Myocyte (in vitro differentiated cells): ENCODE data around the gene DBP. TPM values are rescaled to one million over a fixed set of nuclear protein-coding genes. Genes with fewer than 3 reads are reported as not detected.

ENCODE experiments used
- DNase-seq: peaks from one replicate; pipeline ENCODE4 v3.0.0-alpha.2; 2012; ENCODE audit warnings: low read depth
- total RNA-seq: library from RNA; depleted of rRNA; stranded (reverse); fragments of >200 nt; gene quantifications from 2 replicates; pipeline ENCODE4 v1.2.3, GENCODE V29; 2014

Gene DBP
- total RNA-seq, 1 donor from 2014 or later, result 6.9 TPM

DNA sequence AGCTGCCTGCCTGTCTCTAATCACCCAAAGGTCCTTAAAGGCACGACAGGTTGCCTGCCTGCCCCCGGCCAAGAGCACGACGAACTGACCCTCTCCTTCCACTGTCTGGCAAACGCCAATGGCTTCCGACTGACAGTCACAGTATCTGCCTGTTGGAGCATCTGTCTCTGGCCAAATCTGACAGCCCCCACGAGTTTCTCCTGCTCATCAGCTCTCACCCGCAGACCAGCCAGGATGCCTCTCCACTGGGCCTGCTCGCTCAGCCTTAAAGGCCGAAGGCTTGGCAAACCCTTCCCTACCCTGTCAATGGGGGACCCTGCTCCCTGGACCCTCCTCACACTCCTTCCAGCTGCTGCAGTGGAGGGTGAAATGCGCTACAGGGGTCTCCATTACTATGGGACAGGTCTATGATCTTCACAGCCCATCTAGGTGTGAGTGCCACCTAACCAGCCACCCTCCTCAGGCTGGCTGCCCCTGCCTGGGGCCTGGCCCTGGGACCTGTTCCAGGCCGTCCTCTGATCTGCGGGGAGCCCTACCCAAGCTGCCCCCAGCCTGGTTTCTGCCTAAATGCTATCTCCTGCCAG is 23.2 kb downstream of the DBP start:
- DNase-seq, result no peak

DNA sequence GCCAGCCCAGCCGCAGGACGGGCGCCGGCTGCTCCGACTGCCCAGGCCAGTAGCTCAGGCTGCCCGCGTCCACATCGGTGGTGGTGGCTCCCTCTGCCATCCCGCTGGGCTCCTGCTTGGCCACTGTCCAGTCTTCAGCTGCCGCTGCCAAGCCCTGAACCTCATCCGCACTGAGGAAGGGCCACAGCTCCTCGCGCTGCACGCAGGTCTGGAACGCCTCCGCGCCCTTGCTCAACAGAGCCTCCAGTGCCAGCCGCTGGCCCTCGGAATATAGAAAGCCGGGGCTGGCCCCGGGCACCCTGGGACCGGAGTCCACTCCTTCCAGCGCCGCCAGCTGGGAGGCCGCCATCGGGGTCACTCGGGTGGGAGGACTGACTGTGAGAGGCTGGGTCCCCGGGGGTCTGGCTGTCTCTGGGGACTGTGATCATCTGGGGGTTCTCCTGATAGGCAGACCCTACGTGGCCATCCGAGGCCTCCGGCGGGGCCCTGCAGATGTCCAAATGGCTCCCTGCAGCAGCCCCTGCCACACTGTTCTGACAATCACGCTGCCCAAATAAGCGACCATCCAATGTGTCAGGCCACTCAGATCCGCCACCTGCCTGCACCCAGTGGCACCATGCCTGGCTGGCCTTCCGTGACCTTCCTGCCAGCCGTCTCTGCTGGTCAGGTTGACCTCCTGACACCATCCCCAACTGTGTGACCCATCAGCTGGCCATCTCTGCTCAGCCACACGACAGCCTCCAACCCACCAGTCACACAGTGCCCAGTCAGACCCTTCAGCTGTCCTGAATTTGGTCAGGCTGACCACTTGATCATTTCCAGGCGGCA is 23.9 kb downstream of the DBP start:
- peak; percentile 98 for DNase-seq

DNA sequence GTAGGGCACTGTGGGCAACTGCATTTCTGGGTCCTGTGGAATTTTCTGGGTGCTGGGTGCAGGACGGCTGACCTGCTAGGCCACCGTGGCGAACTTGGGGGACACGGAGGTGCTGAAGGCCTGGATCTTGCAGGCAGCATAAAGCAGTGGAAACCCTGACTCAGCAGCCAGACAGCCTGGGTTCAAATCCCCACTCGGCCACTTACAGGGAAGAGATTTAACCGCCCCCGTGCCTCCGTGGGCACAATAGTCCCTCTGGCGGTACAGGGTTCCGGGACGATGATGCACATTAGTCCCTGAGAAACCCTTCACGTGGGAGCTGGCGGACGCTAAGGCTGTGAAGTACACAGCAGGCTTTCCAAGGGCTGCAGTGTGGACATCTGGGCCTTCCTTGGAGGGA is 25.3 kb downstream of the DBP start:
- DNase-seq, result no peak

DNA sequence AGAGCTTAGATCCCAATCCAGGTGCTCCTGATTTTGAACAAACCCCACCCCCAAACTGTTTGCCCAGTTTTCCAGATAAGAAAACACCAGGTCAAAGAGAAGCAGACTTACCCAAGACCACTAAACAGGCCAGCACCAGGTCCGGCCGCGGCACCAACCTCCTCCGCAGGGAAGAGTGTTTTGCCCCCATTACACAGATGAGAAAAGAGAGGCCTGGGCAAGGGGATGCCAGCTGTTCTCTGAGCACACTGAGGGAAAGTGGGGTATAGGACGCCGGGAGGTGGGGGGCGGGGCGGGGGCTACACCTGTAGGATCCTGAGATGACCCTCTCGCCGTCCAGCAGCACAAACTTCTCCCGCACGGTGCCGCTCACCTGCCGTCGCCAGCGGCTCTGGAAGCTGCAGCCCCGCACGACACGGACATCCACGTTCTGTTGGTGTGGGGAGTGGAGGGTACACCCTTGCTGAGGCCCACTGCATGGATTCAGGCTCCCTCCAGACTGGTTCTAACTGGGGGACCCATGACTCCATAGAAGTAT is 27.5 kb downstream of the DBP start:
- DNase-seq, result no peak

DNA sequence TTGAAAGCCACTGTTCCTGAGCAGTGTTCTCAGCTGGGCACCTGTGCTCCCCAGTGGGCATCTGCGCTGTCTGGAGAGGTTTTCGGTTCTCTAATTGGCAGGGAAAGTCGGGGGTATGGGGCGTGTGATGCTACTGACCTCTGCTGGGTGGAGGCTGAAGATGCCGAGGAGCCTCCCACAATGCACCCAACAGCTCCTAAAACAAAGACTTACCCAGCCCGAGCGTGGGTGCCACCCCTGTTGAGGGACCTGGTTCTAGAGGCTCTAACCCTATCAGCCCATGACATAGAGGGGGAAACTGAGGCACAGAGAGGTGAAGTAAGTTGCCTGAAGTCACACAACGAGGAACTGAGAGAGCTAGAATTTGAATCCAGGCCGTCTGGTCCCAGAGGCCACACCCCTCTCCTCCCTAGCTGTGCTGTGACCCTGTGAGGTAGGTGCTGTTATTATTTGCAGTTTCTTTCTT is 28.3 kb downstream of the DBP start:
- DNase-seq, result peak; percentile 32

DNA sequence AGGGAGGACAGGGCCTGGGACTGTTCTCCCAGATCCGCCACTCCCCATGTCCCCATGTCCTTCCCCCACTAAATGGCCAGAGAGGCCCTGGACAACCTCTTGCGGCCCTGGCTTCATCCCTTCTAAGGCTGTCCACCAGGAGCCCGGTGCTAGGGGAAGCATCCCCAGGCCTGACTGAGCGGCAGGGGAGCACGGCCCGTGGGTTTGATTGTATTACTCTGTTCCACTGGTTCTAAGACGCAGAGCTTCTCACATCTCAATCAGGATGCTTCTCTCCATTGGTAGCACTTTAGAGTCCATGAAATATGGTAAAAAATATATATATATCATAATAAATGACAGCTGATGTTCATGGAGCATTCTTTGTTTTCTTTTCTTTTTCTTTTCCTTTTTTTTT is 29.8 kb downstream of the DBP start:
- no peak for DNase-seq

DNA sequence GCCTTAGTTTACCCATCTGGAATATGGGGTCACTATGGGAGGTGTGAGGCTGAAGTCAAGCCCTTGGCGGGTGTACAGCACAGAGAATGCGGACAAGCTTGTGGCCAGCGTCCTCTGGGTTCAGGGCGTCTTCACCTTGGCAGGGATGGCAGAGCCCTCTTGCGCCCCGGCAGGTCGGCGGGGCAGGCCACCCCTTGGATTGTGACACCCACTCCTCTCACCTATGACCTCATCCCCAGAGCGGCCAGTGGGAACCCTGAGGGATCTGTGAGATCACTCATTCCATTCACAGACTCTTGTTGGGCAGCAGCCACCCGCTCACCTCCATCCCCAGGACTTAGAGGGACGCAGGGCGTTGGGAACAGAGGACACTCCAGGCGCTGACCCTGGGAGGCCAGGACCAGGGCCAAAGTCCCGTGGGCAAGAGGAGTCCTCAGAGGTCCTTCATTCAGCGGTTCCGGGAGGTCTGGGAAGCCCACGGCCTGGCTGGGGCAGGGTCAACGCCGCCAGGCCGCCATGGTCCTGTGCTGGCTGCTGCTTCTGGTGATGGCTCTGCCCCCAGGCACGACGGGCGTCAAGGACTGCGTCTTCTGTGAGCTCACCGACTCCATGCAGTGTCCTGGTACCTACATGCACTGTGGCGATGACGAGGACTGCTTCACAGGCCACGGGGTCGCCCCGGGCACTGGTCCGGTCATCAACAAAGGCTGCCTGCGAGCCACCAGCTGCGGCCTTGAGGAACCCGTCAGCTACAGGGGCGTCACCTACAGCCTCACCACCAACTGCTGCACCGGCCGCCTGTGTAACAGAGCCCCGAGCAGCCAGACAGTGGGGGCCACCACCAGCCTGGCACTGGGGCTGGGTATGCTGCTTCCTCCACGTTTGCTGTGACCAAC is 30.5 kb downstream of the DBP start, which contains the start of gene SPACA4:
Gene SPACA4, plus strand, starts transcription at position 280 of the 896 bp plus-strand sequence. Its CDS starts 237 bp downstream, at position 517.
- DNase-seq, result no peak

DNA sequence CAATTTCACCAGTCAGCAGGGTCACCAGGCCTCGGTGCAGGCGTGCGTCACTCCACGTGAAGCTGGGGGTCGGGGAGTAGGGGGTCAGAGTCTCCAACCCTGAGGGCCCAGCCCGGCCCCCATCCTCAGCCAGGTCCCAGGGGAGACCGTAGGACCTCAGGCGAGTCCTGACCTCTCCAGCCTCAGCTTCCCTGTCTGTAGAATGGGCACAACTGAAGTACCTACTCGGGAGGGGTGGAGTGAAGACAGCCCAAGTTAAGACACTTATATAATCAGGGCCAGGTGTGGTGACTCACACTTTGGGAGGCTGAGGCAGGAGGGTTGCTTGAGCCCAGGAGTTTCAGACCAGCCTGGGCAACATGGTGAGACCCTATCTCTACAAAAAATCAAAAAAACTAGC is 33.3 kb downstream of the DBP start:
- DNase-seq, result no peak

DNA sequence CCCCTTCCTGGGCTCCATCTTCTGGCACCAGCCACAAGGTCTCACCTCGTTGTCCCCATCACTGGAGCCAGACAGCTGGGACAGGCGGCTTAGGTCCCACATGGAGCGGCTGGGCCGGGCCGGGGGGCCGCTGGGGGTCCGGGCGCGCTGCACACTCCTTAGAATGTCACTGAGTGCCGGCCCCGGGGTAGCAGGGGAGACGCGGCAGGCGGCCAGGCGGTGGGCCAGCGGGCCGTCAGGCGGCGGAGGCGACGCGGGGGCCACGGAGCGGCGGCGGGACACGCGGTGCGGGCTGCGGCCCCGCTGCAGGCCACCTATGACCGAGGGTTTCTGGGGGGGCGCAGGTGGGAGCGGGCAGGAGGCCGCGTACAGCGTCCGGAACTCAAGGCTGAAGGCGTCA is 33.7 kb downstream of the DBP start:
- DNase-seq, result no peak

DNA sequence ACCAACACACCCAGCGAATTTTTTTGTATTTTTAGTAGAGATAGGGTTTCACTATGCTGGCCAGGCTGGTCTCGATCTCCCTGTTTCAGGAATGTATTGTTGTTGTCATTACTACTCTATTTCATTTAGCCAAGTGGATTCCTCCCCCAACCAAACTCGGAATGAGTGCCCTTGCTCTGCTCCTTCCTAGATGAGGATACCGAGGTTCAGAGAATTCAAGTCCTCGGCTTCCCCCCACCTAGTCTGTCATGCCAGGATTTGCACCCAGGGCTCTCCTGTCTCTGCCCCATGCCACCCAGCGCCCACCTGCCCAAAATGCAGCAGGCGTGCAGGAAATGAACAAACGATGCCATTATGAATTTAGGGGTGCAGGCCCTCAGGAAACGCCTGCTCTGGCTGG is 34.2 kb downstream of the DBP start:
- no peak for DNase-seq

DNA sequence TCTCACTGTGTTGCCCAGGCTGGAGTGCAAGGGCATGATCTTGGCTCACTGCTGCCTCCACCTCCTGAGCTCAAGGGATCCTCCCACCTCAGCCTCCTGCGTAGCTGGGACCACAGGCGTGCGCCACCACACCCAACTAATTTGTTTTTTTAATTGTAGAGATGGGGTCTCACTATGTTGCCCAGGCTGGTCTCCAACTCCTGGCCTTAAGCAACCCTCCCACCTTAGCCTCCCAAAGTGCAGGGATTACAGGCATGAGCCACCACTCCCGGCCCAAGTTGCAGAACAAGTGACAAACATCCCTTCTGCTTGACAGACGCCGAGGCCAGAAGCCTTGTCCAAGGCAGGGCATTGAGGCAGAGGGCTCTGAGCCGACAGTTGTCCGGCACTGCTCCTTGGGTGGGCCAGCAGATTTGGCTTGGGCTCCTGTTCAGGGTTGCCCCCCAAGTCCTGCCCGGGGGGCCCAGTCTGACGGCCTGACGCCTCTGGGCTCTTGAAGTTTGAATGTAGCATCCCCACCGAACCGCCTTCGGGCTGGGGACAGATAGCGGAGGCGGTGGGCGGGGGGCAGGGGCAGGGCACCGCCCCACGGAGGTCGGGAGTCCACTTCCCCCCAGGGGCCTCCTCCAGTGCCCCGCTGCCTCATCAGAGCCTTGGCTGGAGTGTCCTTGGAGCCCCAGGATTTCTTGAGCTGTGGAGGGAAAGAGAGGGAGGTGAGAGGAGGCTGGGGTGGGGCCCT is 36.3 kb downstream of the DBP start:
- no peak for DNase-seq

DNA sequence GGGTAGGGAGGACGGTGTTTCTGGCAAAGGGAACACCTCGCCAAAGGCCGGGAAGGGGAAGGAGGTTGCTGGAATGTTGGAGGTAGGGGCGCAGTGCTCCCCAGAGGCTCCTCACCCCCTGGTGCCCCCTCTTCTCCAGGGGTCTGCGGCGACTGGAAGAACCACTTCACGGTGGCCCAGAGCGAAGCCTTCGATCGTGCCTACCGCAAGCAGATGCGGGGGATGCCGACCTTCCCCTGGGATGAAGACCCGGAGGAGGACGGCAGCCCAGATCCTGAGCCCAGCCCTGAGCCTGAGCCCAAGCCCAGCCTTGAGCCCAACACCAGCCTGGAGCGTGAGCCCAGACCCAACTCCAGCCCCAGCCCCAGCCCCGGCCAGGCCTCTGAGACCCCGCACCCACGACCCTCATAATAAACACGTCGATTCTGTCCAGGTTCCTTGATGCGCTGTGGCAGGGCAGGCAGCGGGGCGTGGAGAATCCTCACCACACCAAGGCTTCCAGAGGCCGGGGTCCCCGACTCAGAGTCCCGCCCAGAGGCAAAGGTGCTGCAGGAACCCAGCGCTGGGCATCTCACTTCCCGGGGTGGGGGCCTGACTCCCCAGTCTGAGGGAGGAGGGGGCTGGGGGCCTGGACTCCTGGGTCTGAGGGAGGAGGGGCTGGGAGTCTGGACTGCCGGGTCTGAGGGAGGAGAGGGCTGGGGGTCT is 38.0 kb downstream of the DBP start:
- no peak for DNase-seq

DNA sequence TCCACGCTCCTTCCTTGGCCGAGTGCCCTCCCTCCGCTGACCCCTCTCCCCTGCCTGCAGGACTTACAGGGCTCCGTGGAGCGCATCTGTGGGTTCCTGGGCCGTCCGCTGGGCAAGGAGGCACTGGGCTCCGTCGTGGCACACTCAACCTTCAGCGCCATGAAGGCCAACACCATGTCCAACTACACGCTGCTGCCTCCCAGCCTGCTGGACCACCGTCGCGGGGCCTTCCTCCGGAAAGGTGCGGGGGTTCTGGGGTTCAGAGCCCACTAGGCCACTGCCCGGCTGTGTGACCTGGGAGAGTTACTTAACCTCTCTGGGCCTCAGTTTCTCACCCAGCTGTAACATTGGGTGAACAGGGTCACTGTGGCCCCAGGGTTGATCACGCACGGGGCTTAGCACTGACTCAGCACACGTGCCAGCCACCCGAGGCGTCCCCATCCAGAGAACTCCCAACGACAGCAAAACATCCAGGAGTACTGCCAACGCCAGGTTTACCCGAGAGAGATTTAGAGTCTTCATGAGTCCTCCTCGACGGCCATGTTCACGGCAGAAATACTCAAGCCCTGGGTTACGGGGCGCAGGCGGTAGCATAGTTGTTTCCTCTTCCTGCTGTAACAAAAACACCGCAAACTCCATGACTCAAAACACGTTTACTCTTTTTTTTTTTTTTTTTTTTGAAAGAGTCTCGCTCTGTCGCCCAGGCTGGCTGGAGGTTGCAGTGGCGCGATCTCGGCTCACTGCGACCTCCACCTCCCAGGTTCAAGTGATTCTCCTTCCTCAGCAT is 40.3 kb downstream of the DBP start:
- no peak for DNase-seq

DNA sequence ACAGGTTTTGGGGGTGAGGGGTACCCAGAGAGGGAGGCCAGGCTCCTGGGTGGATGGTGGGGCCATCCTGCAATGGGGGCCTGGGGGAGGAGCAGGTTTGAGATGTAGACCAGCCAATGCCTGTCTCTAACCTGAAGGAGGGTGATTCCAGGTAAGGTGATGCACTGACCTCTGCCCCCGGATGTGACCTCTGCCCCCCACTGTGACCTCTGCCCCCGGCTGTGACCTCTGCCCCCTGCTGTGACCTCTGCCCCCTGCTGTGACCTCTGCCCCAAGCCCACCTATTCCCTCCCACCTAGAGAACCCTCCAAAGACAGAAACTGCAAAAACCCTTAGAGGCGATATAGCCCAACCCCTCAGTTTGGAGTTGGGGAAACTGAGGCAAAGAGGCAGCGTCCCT is 40.9 kb downstream of the DBP start:
- no peak for DNase-seq

DNA sequence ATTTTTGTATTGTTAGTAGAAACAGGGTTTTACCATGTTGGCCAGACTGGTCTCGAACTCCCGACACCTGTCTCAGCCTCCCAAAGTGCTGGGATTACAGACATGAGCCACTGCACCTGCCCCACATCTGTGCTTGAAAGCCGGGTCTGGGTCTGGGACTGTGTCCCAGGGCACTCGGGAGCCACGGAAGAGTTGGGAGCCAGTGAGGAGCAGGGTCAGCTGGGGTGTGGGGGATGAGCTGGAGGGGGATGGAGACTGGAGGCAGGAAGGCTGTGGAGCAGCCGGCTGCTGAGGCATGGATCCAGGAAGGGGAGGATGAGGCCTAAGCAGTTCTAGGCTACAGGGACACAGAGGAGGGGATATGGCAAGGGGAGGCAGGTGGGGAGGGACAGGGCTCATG is 41.3 kb downstream of the DBP start:
- no peak for DNase-seq

DNA sequence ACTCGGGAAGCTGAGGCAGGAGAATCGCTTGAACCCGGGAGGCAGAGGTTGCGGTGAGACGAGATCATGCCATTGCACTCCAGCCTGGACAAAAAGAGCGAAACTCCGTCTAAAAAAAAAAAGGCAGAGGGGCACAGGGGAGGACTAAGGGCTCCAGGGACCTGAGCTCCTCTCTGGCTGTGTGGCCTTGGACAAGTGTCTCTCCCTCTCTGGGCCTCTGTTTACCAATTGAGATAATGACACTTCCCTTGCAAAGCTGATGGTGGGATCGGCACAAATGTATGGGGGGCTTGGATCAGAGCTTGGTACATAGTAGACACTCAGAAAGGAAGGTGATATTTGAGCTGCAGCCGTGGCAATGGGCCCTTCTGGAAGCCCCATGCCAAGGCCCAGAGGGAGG is 42.0 kb downstream of the DBP start:
- DNase-seq, result no peak

DNA sequence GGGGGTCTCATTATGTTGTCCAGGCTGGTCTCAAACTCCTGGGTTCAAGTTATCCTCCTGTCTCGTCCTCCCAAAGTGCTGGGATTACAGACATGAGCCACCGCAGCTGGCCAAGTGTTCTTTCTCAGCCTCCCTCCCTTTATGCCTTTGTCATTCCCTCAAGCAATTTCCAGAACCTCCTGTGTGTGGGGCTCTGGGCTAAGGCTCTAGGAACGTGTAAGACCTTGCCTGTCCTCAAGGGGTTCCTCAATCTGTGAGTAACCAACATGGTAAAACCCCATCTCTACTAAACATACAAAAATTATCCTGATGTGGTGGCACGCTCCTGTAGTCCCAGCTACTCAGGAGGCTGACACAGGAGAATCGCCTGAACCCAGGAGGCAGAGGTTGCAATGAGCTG is 46.2 kb downstream of the DBP start:
- DNase-seq, result peak; percentile 7

DNA sequence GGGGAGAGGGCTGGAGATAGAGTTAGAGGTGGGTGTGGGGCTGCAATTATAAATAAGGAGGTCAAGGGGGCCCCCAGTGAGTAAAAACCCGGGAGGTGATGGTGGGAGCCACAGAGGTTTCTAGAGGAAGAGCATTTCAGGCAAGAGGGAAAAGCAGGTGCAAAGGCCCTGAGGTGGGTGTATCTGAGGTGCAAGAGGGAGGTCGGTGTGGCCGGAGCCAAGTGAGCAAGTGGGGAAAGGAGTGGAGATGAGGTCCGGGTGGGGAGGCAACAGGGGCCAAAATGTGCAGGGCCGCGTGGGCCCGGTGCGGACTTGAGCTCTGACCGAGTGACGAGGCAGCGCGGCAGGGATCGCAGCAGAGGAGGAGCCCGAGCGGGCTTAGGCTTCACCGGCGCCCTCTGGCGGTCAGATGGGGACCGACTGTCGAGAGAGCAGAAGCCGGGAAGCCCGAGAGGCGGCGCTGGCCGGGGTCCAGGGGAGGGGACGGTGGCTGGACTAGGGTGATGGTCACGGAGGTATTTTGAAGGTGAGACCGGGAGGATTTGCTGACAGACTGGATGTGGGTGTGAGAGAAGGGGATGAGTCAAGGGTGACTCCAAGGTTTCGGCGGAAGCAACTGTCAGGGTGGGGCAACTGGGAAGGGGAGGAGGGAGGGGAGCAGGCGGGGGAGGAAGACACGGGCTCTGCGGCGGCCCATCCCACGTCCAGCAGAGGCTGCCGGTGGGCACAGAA is 48.3 kb downstream of the DBP start:
- peak; percentile 86 for DNase-seq

DNA sequence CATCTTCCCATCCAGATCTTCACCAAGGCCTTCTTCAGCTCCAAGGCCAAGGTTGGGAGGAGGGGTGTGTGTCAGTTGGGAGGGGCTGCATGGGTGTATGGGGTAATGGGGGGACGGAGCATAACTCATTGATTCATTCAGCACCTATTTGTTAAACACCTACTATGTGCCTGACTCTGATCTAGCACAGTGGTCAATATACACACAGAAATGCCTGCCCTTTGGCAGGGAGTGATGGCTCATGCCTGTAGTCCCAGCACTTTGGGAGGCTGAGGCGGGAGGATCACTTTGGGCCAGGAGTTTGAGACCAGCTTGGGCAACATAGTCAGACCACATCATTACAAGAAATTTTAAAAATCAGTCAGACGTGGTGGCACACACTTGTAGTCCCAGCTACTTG is 49.8 kb downstream of the DBP start:
- no peak for DNase-seq
